WTC11 (cell line): Measurements from ENCODE around the gene SEC61A1. TPM values are rescaled to one million over a fixed set of nuclear protein-coding genes. Genes with fewer than 3 reads are reported as not detected.

ENCODE experiments used
- ATAC-seq: fragments of 200-7000 bp; cut with Tn5 transposase; 2 replicates; pipeline ENCODE4 v1.10.0; 2021; ENCODE audit warnings: mild to moderate bottlenecking, moderate library complexity
- CTCF ChIA-PET: fragments of 300-600 bp; sonication (Branson Sonifier 250); formaldehyde crosslinking; loops from one replicate; lab custom pipeline; 2021; ENCODE audit warnings: antibody characterized with exemption; lab: Charles Lee
- POLR2A ChIA-PET: fragments of 350-600 bp; sonication (Branson Sonifier 250); formaldehyde crosslinking; loops from one replicate; lab custom pipeline; 2021; ENCODE audit warnings: antibody characterized with exemption; lab: Charles Lee
- DNase-seq: peaks from one replicate; pipeline ENCODE4 v3.0.0; 2021; ENCODE audit warnings: low spot score
- H3K27ac Mint-ChIP-seq: 2 replicates; pipeline ENCODE4 v1.8.0; 2021; ENCODE audit warnings: mixed read lengths
- H3K27me3 Mint-ChIP-seq: 2 replicates; pipeline ENCODE4 v1.8.0; 2021; ENCODE audit warnings: low read depth, mild to moderate bottlenecking, moderate library complexity, mixed read lengths
- H3K36me3 Mint-ChIP-seq: 2 replicates; pipeline ENCODE4 v1.8.0; 2021; ENCODE audit warnings: mixed read lengths
- H3K4me1 Mint-ChIP-seq: 2 replicates; pipeline ENCODE4 v1.8.0; 2022; ENCODE audit warnings: mixed read lengths
- H3K4me3 Mint-ChIP-seq: 2 replicates; pipeline ENCODE4 v1.8.0; 2021; ENCODE audit warnings: mild to moderate bottlenecking, moderate library complexity, mixed read lengths
- H3K9me3 Mint-ChIP-seq: 2 replicates; pipeline ENCODE4 v1.8.0; 2021; ENCODE audit warnings: mixed read lengths
- ESRRA ChIP-seq: sonication (generic); formaldehyde crosslinking; IDR thresholded peaks from 2 replicates; pipeline ENCODE4 v1.8.1; 2022; ENCODE audit warnings: mild to moderate bottlenecking, missing genetic modification reagents, borderline replicate concordance
- FOXJ3 ChIP-seq: sonication (generic); formaldehyde crosslinking; IDR thresholded peaks from 2 replicates; pipeline ENCODE4 v1.9.0; 2021; ENCODE audit warnings: missing genetic modification reagents, mild to moderate bottlenecking, borderline replicate concordance
- JAZF1 ChIP-seq: fragments of 250-450 bp; sonication (Bioruptor Pico); IDR thresholded peaks from 2 replicates; pipeline ENCODE4 v1.9.0; 2021; ENCODE audit warnings: moderate library complexity, mild to moderate bottlenecking, inconsistent platforms
- MYBL2 ChIP-seq: sonication (generic); formaldehyde crosslinking; IDR thresholded peaks from 2 replicates; pipeline ENCODE4 v1.8.1; 2023; ENCODE audit warnings: mild to moderate bottlenecking, moderate library complexity, missing genetic modification reagents
- NR2C2 ChIP-seq: sonication (generic); formaldehyde crosslinking; IDR thresholded peaks from 2 replicates; pipeline ENCODE4 v1.8.0; 2022; ENCODE audit warnings: mild to moderate bottlenecking, missing genetic modification reagents
- NR3C1 ChIP-seq: sonication (generic); formaldehyde crosslinking; conservative IDR thresholded peaks from 2 replicates; pipeline ENCODE4 v1.8.1; 2023; ENCODE audit warnings: low read depth, mild to moderate bottlenecking, missing genetic modification reagents
- SMAD4 ChIP-seq: sonication (generic); formaldehyde crosslinking; IDR thresholded peaks from 2 replicates; pipeline ENCODE4 v1.8.0; 2022; ENCODE audit warnings: mild to moderate bottlenecking, missing genetic modification reagents
- TCF7 ChIP-seq: sonication (generic); formaldehyde crosslinking; IDR thresholded peaks from 2 replicates; pipeline ENCODE4 v1.8.0; 2022; ENCODE audit warnings: mild to moderate bottlenecking, low read depth, missing genetic modification reagents, moderate library complexity
- TEAD4 ChIP-seq: sonication (generic); formaldehyde crosslinking; IDR thresholded peaks from 2 replicates; pipeline ENCODE4 v1.8.0; 2022; ENCODE audit warnings: mild to moderate bottlenecking, missing genetic modification reagents
- TP53 ChIP-seq: sonication (generic); formaldehyde crosslinking; IDR thresholded peaks from 2 replicates; pipeline ENCODE4 v1.8.1; 2023; ENCODE audit warnings: mild to moderate bottlenecking, missing genetic modification reagents
- ZNF232 ChIP-seq: sonication (generic); formaldehyde crosslinking; IDR thresholded peaks from 2 replicates; pipeline ENCODE4 v1.8.0; 2022; ENCODE audit warnings: mild to moderate bottlenecking, missing genetic modification reagents
- ZNF317 ChIP-seq: sonication (generic); formaldehyde crosslinking; IDR thresholded peaks from 2 replicates; pipeline ENCODE4 v1.8.1; 2023; ENCODE audit warnings: low read depth, mild to moderate bottlenecking, moderate library complexity, missing genetic modification reagents, borderline replicate concordance
- ZNF416 ChIP-seq: fragments of 250-450 bp; sonication (Bioruptor Pico); IDR thresholded peaks from 2 replicates; pipeline ENCODE4 v1.9.0; 2021; ENCODE audit warnings: mild to moderate bottlenecking, inconsistent platforms
- total RNA-seq: library from RNA; stranded (reverse); gene quantifications from 3 replicates; pipeline ENCODE4 v1.2.3, GENCODE V29; 2021
- TF ChIP-seq, protein P1 (sequence below): sonication (generic); formaldehyde crosslinking; IDR thresholded peaks from 2 replicates; pipeline ENCODE4 v1.8.1; 2023; ENCODE audit warnings: mild to moderate bottlenecking, missing genetic modification reagents
- TF ChIP-seq, protein P2 (sequence below): sonication (generic); formaldehyde crosslinking; IDR thresholded peaks from 2 replicates; pipeline ENCODE4 v1.8.1; 2023; ENCODE audit warnings: mild to moderate bottlenecking, missing genetic modification reagents
- TF ChIP-seq, protein P3 (sequence below): sonication (generic); formaldehyde crosslinking; IDR thresholded peaks from 2 replicates; pipeline ENCODE4 v1.8.0; 2023; ENCODE audit warnings: missing genetic modification reagents
- TF ChIP-seq, protein P4 (sequence below): sonication (generic); formaldehyde crosslinking; conservative IDR thresholded peaks from 2 replicates; pipeline ENCODE4 v1.8.1; 2022; ENCODE audit warnings: mild to moderate bottlenecking, missing genetic modification reagents
- TF ChIP-seq, protein P5 (sequence below): sonication (generic); formaldehyde crosslinking; IDR thresholded peaks from 2 replicates; pipeline ENCODE4 v1.8.0; 2023; ENCODE audit warnings: missing genetic modification reagents, mild to moderate bottlenecking, borderline replicate concordance
- TF ChIP-seq, protein P6 (sequence below): sonication (generic); formaldehyde crosslinking; IDR thresholded peaks from 2 replicates; pipeline ENCODE4 v1.8.1; 2023; ENCODE audit warnings: mild to moderate bottlenecking, missing genetic modification reagents, borderline replicate concordance

Gene SEC61A1
- total RNA-seq, 1 experiment from 2014 or later, result 152 TPM

DNA sequence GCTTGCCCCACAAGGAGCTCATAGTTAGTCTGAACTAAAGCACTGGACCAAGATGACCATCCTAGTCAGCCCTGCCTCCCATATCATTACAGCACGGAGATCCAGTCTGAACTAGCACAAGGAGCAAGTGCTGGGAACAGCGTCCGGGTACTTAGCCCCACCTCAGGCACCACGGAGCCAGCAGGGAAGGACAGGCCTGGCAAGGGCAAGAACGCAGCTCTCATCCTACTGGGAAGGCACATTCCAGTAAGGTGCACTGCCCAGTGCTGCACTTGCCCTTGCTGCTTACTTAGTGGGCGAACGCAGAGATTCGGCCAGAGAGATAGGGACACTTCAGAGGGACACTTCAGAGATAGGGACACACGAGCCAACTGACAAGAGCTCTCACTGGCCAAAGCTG, 27.6 kb downstream of the SEC61A1 start (continued):
- TF ChIP-seq, protein P1, sequence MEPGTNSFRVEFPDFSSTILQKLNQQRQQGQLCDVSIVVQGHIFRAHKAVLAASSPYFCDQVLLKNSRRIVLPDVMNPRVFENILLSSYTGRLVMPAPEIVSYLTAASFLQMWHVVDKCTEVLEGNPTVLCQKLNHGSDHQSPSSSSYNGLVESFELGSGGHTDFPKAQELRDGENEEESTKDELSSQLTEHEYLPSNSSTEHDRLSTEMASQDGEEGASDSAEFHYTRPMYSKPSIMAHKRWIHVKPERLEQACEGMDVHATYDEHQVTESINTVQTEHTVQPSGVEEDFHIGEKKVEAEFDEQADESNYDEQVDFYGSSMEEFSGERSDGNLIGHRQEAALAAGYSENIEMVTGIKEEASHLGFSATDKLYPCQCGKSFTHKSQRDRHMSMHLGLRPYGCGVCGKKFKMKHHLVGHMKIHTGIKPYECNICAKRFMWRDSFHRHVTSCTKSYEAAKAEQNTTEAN, result no peak
- TF ChIP-seq, protein P2, sequence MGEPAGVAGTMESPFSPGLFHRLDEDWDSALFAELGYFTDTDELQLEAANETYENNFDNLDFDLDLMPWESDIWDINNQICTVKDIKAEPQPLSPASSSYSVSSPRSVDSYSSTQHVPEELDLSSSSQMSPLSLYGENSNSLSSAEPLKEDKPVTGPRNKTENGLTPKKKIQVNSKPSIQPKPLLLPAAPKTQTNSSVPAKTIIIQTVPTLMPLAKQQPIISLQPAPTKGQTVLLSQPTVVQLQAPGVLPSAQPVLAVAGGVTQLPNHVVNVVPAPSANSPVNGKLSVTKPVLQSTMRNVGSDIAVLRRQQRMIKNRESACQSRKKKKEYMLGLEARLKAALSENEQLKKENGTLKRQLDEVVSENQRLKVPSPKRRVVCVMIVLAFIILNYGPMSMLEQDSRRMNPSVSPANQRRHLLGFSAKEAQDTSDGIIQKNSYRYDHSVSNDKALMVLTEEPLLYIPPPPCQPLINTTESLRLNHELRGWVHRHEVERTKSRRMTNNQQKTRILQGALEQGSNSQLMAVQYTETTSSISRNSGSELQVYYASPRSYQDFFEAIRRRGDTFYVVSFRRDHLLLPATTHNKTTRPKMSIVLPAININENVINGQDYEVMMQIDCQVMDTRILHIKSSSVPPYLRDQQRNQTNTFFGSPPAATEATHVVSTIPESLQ (CRISPR knock-in tag), result no peak
- TF ChIP-seq ESRRA (CRISPR knock-in tag), result no peak
- TF ChIP-seq, protein P3, sequence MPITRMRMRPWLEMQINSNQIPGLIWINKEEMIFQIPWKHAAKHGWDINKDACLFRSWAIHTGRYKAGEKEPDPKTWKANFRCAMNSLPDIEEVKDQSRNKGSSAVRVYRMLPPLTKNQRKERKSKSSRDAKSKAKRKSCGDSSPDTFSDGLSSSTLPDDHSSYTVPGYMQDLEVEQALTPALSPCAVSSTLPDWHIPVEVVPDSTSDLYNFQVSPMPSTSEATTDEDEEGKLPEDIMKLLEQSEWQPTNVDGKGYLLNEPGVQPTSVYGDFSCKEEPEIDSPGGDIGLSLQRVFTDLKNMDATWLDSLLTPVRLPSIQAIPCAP (CRISPR knock-in tag), result no peak
- TF ChIP-seq, all 79 proteins: peak for 0

DNA sequence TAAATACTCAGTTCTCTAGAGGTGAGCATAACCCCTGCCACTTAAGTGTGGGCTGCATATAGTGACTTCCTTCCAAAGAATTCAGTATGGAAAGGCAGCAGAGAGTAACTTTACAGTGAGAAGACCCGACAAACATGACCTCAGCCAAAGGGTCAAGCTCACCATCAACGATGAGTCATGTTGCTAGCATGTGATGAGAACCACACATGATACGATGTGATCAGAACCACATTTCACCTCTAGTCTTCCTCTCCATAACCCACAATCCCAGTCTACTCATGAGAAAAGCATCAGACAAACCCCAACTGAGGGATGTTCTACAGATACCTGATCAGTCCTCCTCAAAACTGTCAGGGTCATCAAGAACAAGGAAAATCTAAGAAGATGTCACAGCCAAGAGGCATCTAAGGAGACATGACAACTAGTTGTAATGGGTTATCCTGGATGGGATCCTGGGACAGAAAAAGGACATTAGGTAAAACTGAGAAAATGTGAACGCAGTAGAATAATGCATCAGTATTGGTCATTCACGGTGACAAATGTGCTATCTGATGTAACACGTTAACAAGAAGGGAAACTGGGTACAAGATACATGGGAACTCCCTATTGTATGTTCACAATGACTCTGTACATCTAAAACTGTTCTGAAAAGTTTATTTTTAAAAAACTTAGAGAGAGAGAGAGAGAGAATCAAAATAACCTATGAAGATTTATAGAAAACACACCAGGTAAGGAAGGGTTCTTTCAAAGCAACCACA, 28.3 kb downstream of the SEC61A1 start:
- Mint-ChIP-seq H3K9me3 (no peaks in the 10 kb centered on the region), H3K27ac (no peak overlapping the region), H3K4me1 (peaks cover 6% of the 10 kb centered on the region; the same call in 1 of the 2 replicates)
- POLR2A ChIA-PET, result no interaction called here
- DNase-seq, result no peak
- TF ChIP-seq, protein P4, sequence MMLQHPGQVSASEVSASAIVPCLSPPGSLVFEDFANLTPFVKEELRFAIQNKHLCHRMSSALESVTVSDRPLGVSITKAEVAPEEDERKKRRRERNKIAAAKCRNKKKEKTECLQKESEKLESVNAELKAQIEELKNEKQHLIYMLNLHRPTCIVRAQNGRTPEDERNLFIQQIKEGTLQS (CRISPR knock-in tag), result no peak
- no peak for TF ChIP-seq SMAD4 (CRISPR knock-in tag)
- TF ChIP-seq TEAD4 (CRISPR knock-in tag), result no peak
- no peak for TF ChIP-seq FOXJ3 (CRISPR knock-in tag)
- no peak for TF ChIP-seq JAZF1
- TF ChIP-seq, protein P5, sequence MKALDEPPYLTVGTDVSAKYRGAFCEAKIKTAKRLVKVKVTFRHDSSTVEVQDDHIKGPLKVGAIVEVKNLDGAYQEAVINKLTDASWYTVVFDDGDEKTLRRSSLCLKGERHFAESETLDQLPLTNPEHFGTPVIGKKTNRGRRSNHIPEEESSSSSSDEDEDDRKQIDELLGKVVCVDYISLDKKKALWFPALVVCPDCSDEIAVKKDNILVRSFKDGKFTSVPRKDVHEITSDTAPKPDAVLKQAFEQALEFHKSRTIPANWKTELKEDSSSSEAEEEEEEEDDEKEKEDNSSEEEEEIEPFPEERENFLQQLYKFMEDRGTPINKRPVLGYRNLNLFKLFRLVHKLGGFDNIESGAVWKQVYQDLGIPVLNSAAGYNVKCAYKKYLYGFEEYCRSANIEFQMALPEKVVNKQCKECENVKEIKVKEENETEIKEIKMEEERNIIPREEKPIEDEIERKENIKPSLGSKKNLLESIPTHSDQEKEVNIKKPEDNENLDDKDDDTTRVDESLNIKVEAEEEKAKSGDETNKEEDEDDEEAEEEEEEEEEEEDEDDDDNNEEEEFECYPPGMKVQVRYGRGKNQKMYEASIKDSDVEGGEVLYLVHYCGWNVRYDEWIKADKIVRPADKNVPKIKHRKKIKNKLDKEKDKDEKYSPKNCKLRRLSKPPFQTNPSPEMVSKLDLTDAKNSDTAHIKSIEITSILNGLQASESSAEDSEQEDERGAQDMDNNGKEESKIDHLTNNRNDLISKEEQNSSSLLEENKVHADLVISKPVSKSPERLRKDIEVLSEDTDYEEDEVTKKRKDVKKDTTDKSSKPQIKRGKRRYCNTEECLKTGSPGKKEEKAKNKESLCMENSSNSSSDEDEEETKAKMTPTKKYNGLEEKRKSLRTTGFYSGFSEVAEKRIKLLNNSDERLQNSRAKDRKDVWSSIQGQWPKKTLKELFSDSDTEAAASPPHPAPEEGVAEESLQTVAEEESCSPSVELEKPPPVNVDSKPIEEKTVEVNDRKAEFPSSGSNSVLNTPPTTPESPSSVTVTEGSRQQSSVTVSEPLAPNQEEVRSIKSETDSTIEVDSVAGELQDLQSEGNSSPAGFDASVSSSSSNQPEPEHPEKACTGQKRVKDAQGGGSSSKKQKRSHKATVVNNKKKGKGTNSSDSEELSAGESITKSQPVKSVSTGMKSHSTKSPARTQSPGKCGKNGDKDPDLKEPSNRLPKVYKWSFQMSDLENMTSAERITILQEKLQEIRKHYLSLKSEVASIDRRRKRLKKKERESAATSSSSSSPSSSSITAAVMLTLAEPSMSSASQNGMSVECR (CRISPR knock-in tag), result no peak
- TF ChIP-seq ZNF317, result no peak
- TF ChIP-seq, protein P6, sequence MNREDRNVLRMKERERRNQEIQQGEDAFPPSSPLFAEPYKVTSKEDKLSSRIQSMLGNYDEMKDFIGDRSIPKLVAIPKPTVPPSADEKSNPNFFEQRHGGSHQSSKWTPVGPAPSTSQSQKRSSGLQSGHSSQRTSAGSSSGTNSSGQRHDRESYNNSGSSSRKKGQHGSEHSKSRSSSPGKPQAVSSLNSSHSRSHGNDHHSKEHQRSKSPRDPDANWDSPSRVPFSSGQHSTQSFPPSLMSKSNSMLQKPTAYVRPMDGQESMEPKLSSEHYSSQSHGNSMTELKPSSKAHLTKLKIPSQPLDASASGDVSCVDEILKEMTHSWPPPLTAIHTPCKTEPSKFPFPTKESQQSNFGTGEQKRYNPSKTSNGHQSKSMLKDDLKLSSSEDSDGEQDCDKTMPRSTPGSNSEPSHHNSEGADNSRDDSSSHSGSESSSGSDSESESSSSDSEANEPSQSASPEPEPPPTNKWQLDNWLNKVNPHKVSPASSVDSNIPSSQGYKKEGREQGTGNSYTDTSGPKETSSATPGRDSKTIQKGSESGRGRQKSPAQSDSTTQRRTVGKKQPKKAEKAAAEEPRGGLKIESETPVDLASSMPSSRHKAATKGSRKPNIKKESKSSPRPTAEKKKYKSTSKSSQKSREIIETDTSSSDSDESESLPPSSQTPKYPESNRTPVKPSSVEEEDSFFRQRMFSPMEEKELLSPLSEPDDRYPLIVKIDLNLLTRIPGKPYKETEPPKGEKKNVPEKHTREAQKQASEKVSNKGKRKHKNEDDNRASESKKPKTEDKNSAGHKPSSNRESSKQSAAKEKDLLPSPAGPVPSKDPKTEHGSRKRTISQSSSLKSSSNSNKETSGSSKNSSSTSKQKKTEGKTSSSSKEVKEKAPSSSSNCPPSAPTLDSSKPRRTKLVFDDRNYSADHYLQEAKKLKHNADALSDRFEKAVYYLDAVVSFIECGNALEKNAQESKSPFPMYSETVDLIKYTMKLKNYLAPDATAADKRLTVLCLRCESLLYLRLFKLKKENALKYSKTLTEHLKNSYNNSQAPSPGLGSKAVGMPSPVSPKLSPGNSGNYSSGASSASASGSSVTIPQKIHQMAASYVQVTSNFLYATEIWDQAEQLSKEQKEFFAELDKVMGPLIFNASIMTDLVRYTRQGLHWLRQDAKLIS (CRISPR knock-in tag), result no peak
- no peak for TF ChIP-seq MYBL2 (CRISPR knock-in tag)
- no peak for TF ChIP-seq ZNF232
- TF ChIP-seq ZNF416 (CRISPR knock-in tag), result no peak
- no peak for TF ChIP-seq TCF7 (CRISPR knock-in tag)
- TF ChIP-seq NR3C1 (CRISPR knock-in tag), result no peak
- no peak for TF ChIP-seq NR2C2 (CRISPR knock-in tag)
- TF ChIP-seq TP53, result no peak
- TF ChIP-seq, all 79 proteins: peak for 0
- no peak for ATAC-seq
- no peaks in the 10 kb centered on the region; the same call in 1 of the 2 replicates for H3K27me3 Mint-ChIP-seq
- no peak overlapping the region for H3K4me3 Mint-ChIP-seq
- H3K36me3 Mint-ChIP-seq, result peaks cover 54% of the 10 kb centered on the region
- CTCF ChIA-PET, result no interaction called here
